Measurements from ENCODE around the gene KRTAP19-2.
"Not testable (repeated sequence)": the region's sequence is repeated elsewhere in the genome, so short reads cannot be mapped to it uniquely, and the experiment has no call there.

The KRTAP19-2 gene, protein sequence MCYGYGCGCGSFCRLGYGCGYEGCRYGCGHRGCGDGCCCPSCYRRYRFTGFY

DNA sequence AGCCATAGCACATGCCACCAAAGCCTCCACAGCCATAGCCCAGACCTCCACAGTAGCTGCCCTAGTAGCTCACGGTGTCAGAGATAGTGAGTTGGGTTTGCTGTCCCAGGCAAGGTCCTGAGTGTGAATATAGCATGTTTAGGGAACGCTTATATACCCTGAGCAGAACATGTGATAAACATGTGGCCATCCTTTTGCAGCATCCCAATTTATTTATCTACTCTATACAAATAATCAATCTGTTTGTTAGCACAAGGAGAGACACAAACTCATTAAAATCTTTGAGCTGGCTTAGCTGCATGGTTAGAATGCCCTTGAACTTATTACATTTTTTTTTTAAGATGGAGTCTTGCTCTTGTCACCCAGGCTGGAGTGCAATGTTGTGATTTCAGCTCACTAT lies at the start of gene KRTAP19-2:
Gene KRTAP19-2, minus strand, starts transcription at position 101 of the 400 bp plus-strand sequence. Its CDS starts 88 bp downstream, at position 13.
- H3K4me1 Mint-ChIP-seq, result no peaks in the 10 kb centered on the region
- no peak within 1 kb of the TSS for H3K27ac Mint-ChIP-seq
- peaks cover 3% of the 10 kb centered on the region for H3K9me3 Mint-ChIP-seq
- DNase-seq (ENCODE audit: low spot score in 2 of 2) (no peak), ATAC-seq (ENCODE audit: low read depth) (no peak)
- no peak within 1 kb of the TSS for H3K4me3 Mint-ChIP-seq
- no peaks in the 10 kb centered on the region for H3K36me3 Mint-ChIP-seq
- no peaks in the 10 kb centered on the region for H3K27me3 Mint-ChIP-seq

DNA sequence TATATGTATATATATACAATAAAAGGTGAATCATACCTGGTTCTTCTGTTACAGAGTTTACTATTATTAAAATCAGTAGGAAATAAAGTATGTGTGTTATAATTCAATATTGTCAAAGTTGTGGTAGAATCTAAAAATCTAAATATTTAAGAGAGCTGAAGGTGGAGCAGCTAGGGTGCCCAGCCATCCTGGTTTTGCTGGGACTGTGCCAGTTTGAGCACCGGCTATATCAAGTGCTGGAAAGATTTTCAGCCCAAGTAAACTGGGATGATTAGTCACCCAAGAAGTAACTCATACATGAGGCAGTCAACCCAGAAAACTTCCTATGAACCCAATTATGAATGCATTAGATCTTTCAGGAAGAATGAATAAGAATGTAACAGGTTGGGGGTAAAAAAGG lies 31.6 kb upstream of the KRTAP19-2 start:
- Mint-ChIP-seq H3K9me3 (peaks cover 7% of the 10 kb centered on the region), H3K27ac (no peak overlapping the region)
- ATAC-seq (ENCODE audit: low read depth), result no peak

DNA sequence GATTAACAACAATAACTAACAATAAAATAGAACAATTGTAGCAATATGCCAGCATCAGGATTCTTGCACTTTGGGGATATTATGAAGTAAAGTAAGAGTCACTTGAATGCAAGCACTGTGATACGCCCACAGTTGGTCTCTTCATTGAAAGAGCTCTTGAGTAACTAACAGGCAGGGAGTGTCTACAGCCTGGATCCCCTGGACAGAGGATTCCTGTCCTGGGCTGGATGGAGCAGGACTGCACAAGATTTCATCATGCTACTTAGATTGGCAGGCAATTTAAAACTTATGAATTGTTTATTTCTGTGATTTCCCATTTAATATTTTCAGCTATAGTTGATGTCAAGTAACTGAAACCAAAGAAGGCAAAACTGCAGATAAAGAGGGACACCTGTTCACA lies 28.4 kb upstream of the KRTAP19-2 start:
- H3K36me3 Mint-ChIP-seq, result no peaks in the 10 kb centered on the region
- no peak overlapping the region for H3K4me3 Mint-ChIP-seq
- no peaks in the 10 kb centered on the region for H3K4me1 Mint-ChIP-seq
- DNase-seq (ENCODE audit: low spot score in 2 of 2) (no peak), ATAC-seq (ENCODE audit: low read depth) (no peak)
- H3K27ac Mint-ChIP-seq, result no peak overlapping the region
- no peaks in the 10 kb centered on the region for H3K27me3 Mint-ChIP-seq
- peaks cover 7% of the 10 kb centered on the region for H3K9me3 Mint-ChIP-seq

More for the DNA sequence above, 31.6 kb upstream of the KRTAP19-2 start:
- H3K27me3 Mint-ChIP-seq, result no peaks in the 10 kb centered on the region
- H3K4me3 Mint-ChIP-seq, result no peak overlapping the region
- H3K4me1 Mint-ChIP-seq, result no peaks in the 10 kb centered on the region
- no peaks in the 10 kb centered on the region for H3K36me3 Mint-ChIP-seq
- DNase-seq (ENCODE audit: low spot score in 2 of 2), result no peak

DNA sequence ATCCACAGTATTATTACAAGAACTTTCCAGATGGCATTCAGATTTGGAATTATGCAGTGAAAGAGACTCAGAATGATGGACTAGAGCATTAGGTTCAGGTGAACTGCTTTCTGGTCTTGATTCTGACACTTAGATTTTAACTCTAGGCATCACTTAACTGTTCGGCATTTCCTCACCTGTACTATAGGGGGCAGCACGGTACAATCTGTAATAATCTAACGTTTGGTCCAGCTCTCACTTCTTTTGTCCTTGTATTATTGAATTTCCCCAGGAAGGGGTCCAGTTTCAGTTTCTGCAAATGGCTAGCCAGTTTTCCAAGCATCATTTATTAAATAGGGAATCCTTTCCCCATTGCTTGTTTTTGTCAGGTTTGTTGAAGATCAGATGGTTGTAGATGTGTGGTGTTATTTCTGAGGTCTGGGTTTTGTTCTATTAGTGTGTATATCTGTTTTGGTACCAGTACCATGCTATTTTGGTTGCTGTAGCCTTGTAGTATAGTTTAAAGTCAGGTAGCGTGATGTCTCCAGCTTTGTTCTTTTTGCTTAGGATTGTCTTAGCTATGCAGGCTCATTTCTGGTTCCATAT lies 18.5 kb upstream of the KRTAP19-2 start:
- not testable (repeated sequence) for H3K27ac Mint-ChIP-seq; H3K27me3 Mint-ChIP-seq; H3K36me3 Mint-ChIP-seq; ATAC-seq (ENCODE audit: low read depth); H3K9me3 Mint-ChIP-seq; DNase-seq (ENCODE audit: low spot score in 2 of 2); H3K4me3 Mint-ChIP-seq; H3K4me1 Mint-ChIP-seq

DNA sequence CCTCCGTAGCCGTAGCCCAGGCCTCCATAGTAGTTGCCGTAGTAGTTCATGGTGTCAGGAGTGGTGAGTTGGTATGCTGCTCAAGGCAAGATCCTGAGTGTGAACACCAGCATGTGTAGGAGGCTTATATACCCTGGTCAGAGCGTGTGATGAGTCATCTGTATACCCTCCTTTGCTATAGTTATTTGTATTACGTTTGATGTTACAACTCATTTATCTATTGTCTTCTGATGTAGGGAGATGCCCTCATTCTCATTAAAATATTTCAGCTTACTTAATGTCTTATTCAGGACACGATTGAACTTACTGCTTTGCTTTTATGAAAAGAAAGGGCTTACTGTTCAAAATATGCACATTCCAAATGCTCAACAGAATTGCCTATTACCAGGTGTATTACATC lies 14.8 kb upstream of the KRTAP19-2 start, which contains the start of gene KRTAP19-5:
Gene KRTAP19-5, minus strand, starts transcription at position 101 of the 400 bp plus-strand sequence. Its CDS starts 51 bp downstream, at position 50.
- H3K27ac Mint-ChIP-seq, result no peak within 1 kb of the TSS
- no peak within 1 kb of the TSS for H3K4me3 Mint-ChIP-seq
- H3K9me3 Mint-ChIP-seq, result peaks cover 1% of the 10 kb centered on the region
- ATAC-seq (ENCODE audit: low read depth) (no peak), DNase-seq (ENCODE audit: low spot score in 2 of 2) (no peak)
- no peaks in the 10 kb centered on the region for H3K36me3 Mint-ChIP-seq
- no peaks in the 10 kb centered on the region for H3K4me1 Mint-ChIP-seq
- no peaks in the 10 kb centered on the region for H3K27me3 Mint-ChIP-seq

DNA sequence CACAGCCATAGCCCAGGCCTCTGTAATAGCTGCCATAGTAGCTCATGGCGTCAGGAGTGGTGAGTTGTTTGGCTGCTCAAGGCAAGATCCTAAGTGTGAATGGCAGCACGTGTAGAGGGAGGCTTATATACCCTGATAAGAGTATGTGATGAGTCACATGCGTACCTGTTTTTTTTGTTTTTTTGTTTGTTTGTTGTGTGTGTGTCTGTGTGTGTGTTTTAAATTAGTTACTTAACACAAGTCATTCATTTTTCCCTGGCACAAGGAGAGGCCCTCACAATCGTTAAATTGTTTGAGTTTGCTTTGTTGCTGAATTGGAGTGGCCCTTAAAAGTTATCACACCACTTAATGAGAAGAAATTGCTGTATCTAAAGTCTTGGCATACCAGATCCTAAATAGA lies 9.8 kb upstream of the KRTAP19-2 start, which contains the start of gene KRTAP19-4:
Gene KRTAP19-4, minus strand, starts transcription at position 101 of the 400 bp plus-strand sequence. Its CDS starts 55 bp downstream, at position 46.
- DNase-seq (ENCODE audit: low spot score in 2 of 2) (no peak), ATAC-seq (ENCODE audit: low read depth) (no peak)
- Mint-ChIP-seq H3K9me3 (no peaks in the 10 kb centered on the region), H3K36me3 (no peaks in the 10 kb centered on the region), H3K4me1 (no peaks in the 10 kb centered on the region), H3K27ac (no peak within 1 kb of the TSS), H3K4me3 (no peak within 1 kb of the TSS), H3K27me3 (no peaks in the 10 kb centered on the region)

DNA sequence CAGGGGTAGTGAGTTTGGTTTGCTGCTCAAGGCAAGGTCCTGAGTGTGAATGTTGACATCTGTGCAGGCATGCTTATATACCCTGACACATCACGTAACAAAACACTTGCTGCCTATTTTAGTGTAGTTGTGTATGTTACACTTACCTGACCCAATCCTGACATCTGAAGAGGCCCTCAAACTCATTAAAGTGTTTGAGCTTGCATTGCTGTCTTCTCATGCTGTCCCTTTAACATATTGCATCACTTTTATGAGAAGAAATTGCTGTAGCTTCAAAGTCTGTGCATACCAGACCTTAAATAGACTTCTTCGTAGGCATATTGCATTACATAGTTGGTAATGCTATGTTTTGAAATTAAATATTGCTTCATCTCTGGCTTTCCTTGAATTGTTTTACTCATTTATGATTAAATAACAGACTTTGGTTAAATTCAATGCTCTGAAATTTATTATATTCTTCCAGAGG lies 4.8 kb upstream of the KRTAP19-2 start, which contains the start of gene KRTAP19-3:
Gene KRTAP19-3, minus strand, starts transcription at position 51 of the 466 bp plus-strand sequence. CDS start 56 bp downstream, outside the sequence.
- H3K27ac Mint-ChIP-seq, result no peak within 1 kb of the TSS
- no peak for DNase-seq (ENCODE audit: low spot score in 2 of 2)
- ATAC-seq (ENCODE audit: low read depth), result no peak
- no peak within 1 kb of the TSS for H3K4me3 Mint-ChIP-seq
- no peaks in the 10 kb centered on the region for H3K4me1 Mint-ChIP-seq
- no peaks in the 10 kb centered on the region for H3K36me3 Mint-ChIP-seq
- no peaks in the 10 kb centered on the region for H3K9me3 Mint-ChIP-seq
- no peaks in the 10 kb centered on the region for H3K27me3 Mint-ChIP-seq

DNA sequence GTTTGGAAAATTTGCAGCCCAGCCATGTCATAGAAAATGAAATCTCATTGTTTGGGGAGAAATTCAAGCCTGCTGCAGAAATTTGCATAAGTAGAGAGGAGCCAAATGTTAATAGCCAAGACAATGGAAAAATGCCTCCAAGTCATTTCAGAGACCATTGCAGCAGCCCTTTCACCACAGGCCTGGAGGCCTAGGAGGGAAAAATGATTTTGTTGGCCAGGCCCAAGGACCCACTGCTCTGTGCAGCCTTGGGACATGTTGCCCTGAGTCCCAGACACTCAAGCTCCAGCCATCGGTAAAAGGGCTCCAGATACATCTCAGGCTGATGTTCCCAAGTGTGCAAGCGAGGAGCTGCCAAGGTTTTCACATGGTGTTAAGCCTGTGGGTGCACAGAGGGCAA lies 1.1 kb downstream of the KRTAP19-2 start:
- H3K4me1 Mint-ChIP-seq, result no peaks in the 10 kb centered on the region
- ATAC-seq (ENCODE audit: low read depth) (no peak), DNase-seq (ENCODE audit: low spot score in 2 of 2) (no peak)
- no peak overlapping the region for H3K27ac Mint-ChIP-seq
- peaks cover 3% of the 10 kb centered on the region for H3K9me3 Mint-ChIP-seq
- no peaks in the 10 kb centered on the region for H3K36me3 Mint-ChIP-seq
- H3K27me3 Mint-ChIP-seq, result no peaks in the 10 kb centered on the region
- no peak overlapping the region for H3K4me3 Mint-ChIP-seq

DNA sequence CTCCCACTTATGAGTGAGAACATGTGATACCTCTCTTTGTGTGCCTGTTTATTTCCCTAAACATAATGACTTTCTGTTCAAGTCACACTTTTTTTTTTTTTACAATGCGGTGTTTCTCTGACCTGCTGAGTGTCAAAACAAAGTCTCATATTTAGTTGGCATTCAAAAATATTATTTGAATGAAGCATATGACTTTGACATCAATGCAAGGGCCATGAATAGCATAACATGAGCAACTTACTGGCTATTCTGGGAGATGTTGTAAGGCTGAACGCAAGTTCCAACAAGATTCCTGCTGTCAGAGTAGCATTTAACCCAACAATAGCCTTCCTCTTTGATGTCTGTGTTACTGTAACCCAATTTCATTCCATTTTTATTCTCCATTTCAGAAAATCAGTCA lies 5.1 kb downstream of the KRTAP19-2 start:
- no peaks in the 10 kb centered on the region for H3K36me3 Mint-ChIP-seq
- H3K4me1 Mint-ChIP-seq, result no peaks in the 10 kb centered on the region
- no peak overlapping the region for H3K27ac Mint-ChIP-seq
- H3K27me3 Mint-ChIP-seq, result no peaks in the 10 kb centered on the region
- ATAC-seq (ENCODE audit: low read depth) (no peak), DNase-seq (ENCODE audit: low spot score in 2 of 2) (no peak)
- no peak overlapping the region for H3K4me3 Mint-ChIP-seq
- H3K9me3 Mint-ChIP-seq, result peaks cover 3% of the 10 kb centered on the region

DNA sequence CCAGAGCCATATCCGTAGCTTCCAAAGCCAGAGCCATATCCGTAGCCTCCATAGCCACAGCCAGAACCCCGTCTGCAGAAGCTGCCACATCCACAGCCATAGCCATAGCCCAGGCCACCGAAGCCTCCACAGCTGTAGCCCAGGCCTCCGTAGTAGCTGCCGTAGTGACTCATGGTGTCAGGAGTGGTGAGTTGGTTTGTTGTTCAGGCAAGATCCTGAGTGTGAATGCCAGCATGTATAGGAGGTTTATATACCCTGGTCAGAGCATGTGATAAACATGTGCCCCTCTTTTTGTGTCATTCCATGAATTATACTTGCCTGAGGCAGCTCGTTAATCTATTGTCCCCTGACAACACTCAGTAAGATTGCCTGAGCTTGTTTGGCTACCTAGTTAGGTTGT lies 7.1 kb downstream of the KRTAP19-2 start, which contains the start of gene KRTAP19-1:
Gene KRTAP19-1, minus strand, starts transcription at position 223 of the 400 bp plus-strand sequence. Its CDS starts 50 bp downstream, at position 173.
- Mint-ChIP-seq H3K36me3 (no peaks in the 10 kb centered on the region), H3K27ac (no peak within 1 kb of the TSS), H3K9me3 (peaks cover 2% of the 10 kb centered on the region), H3K4me1 (no peaks in the 10 kb centered on the region), H3K27me3 (no peaks in the 10 kb centered on the region), H3K4me3 (no peak within 1 kb of the TSS)
- no peak for DNase-seq (ENCODE audit: low spot score in 2 of 2)
- ATAC-seq (ENCODE audit: low read depth), result no peak

DNA sequence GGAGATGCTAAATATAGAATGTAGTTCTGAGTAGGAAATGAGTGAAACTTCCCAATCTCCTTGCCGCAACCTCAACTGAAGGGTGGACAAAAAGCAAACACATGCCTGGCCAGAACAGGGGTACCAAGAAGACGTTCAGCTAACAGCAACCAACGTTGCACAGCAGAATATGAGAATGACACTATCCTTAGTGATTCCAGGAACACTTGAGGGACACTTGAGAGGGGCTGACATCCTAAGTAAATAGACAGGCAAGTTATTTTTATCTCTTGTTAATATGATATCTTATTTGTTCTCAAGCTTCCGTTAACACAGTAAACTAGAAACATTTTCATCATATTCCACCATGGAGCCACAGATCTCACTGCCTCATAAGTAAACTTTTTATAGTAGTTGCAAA lies 8.0 kb downstream of the KRTAP19-2 start:
- H3K4me3 Mint-ChIP-seq, result no peak overlapping the region
- no peaks in the 10 kb centered on the region for H3K4me1 Mint-ChIP-seq
- H3K9me3 Mint-ChIP-seq, result peaks cover 2% of the 10 kb centered on the region
- no peaks in the 10 kb centered on the region for H3K27me3 Mint-ChIP-seq
- DNase-seq (ENCODE audit: low spot score in 2 of 2), result no peak
- no peaks in the 10 kb centered on the region for H3K36me3 Mint-ChIP-seq
- ATAC-seq (ENCODE audit: low read depth), result no peak
- H3K27ac Mint-ChIP-seq, result no peak overlapping the region

DNA sequence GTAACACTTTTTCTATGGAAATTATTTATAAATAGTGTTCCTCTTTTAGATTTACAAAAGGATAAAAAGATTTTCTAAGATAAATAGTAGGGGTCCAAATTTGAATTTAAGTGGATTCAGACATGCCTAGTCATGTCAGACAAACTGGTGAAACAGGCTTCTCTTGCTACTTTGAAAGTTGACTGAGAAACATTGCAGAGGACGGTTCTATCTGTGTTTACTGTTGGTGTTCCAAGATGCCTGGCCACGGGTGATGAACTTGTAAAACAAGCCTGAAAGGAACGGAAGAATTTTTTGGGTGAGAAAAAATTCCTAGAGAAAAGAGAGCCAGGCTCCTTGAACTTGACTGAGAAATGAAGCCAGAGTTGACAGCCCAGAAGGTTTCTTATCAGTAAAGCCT lies 9.2 kb downstream of the KRTAP19-2 start:
- no peak for DNase-seq (ENCODE audit: low spot score in 2 of 2)
- ATAC-seq (ENCODE audit: low read depth), result no peak
- H3K27me3 Mint-ChIP-seq, result no peaks in the 10 kb centered on the region
- H3K36me3 Mint-ChIP-seq, result no peaks in the 10 kb centered on the region
- H3K4me3 Mint-ChIP-seq, result no peak overlapping the region
- H3K27ac Mint-ChIP-seq, result no peak overlapping the region
- H3K9me3 Mint-ChIP-seq, result peaks cover 2% of the 10 kb centered on the region
- H3K4me1 Mint-ChIP-seq, result no peaks in the 10 kb centered on the region

DNA sequence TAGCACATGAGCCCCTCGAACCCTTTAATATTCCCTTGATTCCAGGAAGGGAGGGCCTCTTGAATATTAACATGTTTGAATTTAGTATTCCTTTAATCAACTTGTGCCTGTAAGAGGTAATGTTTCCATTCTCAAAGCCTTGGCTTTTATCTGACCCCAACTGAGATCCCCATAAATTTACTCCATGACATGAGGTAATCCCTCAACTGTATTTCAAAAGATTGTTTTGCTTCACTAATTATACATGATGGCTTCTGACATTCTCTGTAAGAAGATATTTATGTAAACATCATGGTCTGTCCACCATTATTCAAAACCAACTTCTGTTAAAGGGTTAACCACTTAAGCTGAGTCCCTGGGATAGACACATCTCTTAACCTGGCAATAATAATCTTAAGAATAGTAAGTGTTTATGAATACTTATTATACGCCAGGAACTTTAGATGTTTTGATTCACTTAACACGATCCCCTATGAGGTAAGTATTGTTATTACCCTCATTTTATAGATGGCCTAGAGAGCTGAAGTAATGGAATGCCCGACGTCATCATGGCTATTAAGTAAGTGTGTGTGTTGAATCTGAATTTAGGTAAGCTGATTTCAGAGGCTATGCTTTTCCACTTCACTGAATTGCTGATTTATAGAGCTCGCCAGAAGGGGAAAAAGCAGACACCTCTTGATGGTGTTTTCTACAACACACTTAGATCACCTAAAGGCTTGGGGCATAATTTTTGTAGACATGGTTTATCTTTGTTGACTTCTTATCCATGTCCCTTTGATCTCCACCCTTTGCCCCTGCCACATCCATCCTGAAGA lies 18.1 kb downstream of the KRTAP19-2 start:
- DNase-seq (ENCODE audit: low spot score in 2 of 2) (no peak), ATAC-seq (ENCODE audit: low read depth) (no peak)
- no peaks in the 10 kb centered on the region for H3K4me1 Mint-ChIP-seq
- H3K27ac Mint-ChIP-seq, result no peak overlapping the region
- no peaks in the 10 kb centered on the region for H3K36me3 Mint-ChIP-seq
- peaks cover 6% of the 10 kb centered on the region for H3K9me3 Mint-ChIP-seq
- no peak overlapping the region for H3K4me3 Mint-ChIP-seq
- H3K27me3 Mint-ChIP-seq, result no peaks in the 10 kb centered on the region

DNA sequence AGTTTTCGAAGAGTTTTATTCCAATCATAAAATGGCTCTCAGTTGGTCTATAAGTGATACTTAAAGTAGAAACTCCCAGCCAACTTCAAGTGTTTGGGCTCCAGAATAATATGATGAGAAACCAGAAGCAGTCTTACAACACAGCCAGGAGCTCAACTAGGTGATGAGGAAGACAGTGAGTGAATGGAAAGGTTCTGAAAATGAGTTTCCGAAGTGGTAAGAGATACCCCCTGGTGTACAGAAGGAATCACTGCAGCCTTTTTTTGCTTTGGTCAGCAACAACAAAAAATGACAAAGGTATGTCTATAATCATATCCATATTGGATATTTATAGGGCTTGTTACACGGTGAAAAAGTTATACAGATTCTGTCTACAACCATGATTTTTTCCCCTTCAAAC lies 23.5 kb downstream of the KRTAP19-2 start:
- ATAC-seq (ENCODE audit: low read depth), result no peak
- Mint-ChIP-seq H3K4me3 (no peak overlapping the region), H3K4me1 (no peaks in the 10 kb centered on the region), H3K27ac (no peak overlapping the region), H3K9me3 (peaks cover 6% of the 10 kb centered on the region), H3K36me3 (no peaks in the 10 kb centered on the region), H3K27me3 (no peaks in the 10 kb centered on the region)
- DNase-seq (ENCODE audit: low spot score in 2 of 2), result no peak

All from memory B cell (primary cell).